ENCODE measurements around the gene DEXI.
"Not testable (repeated sequence)": the region's sequence is repeated elsewhere in the genome, so short reads cannot be mapped to it uniquely, and the experiment has no call there.

DEXI gene

DNA sequence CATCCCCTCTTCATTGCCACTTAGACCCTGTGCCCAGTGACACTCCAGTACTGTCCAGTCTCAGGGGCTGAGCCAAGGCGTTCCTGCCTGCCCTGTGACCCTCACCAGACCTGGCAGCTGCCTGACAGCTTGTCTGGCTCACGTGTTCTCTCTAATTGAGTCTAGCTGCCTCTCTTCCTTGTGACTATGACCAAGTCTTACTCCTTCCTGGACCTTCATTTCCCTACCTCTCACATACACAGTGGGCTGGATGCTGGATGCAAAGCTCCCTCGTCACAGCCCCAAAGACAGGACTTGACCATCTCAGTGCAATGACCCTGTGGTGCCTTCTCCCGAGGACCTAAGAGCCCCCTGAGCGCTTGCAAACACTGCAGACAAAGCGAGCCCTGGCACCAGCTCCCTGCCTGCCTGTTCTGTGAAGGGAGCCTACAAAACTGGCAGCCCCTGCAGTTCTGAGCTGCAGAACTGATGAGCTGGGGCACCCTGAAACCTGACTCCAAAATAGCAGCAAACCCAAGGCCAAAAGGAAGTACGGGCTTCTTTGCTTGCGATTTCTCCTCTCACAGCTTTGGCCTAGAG is 1.7 kb downstream of the DEXI start:
- DNase-seq: no peak

DNA sequence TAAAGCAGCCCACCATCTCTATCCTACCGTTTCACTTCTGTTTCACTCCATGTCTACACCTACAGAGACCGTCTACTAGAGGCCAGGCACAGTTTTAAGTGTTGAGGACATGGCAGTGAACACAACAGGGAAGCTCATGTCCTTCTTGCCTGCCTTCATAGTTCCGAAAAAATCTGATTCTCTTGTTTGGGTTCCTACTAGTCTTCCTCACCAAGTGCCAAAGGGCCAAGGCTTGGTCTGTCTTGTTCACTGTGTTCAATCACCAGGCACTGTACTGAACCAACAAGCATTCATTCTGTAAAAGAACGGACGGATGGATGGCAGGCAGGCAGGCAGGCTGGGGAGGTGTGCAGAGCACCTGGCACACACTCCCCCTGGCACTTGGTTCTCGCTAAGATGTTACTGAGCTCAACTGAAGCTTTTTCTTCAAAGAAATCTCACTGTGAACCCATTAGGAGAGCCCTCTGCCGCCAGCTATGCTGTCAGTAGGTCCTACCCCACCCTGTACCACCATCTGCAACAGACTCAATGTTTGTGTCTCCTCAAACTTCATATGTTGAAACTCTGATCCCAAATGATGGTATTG is 2.5 kb downstream of the DEXI start:
- no peak for DNase-seq

DNA sequence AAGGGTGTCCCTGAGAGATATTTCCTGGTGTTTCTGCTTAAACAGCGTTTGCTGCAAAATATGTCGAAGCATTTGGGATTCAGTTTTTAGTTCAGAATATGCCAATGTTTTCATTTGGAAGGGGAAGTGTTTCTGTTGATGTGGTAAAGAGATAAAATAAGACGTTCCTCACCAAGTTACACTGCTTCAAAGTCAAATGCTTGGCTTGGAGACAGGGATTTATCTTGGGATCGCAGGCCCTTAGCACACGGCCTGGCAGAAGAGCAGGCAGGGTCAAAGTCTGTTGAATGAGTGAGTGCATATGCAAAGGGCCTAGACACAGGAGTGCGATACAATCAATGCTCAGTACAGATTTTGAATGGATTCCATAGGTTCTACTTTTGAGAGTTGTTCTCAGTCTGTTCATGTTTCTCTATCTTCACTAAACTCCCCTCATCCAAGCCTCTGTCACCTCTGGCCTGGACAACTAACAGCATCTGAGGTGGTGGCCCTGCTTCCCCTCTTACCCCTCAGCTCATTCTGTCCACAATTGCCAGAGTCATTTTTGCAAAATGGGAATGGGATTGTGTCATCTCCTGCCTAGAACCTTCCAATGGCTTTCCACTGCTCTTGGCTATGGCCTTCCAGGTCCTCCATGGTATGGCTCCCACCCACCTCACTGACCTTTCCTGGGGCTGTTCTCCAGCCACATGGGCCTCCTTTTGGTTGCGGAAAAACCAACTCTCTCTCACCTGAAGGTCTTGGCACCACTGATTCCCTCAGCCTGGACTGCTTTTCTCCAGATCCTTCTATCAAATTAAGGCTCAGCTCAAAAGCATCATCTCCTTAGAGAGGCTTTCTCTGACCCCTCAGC is 3.2 kb downstream of the DEXI start:
- DNase-seq: no peak

DNA sequence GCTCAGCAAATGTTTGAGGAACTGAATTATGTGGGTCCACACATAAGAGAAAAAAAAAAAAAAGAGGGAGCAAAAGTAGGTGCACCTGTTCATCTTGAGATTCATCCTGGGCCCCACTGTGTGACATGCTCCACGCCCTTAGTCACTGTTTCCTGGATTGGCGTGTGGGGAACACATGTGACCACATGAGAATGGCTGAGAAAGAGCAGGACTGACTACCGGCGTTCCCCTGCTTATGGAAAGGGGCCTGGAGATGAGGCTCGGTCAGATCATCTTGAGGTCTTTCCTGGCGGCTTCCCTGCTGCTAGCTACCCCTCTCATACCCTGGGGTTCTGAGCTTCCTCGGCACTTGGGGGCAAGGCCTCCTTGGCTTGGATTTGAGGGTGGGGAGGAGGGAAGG is 3.9 kb downstream of the DEXI start:
- DNase-seq: no peak

DNA sequence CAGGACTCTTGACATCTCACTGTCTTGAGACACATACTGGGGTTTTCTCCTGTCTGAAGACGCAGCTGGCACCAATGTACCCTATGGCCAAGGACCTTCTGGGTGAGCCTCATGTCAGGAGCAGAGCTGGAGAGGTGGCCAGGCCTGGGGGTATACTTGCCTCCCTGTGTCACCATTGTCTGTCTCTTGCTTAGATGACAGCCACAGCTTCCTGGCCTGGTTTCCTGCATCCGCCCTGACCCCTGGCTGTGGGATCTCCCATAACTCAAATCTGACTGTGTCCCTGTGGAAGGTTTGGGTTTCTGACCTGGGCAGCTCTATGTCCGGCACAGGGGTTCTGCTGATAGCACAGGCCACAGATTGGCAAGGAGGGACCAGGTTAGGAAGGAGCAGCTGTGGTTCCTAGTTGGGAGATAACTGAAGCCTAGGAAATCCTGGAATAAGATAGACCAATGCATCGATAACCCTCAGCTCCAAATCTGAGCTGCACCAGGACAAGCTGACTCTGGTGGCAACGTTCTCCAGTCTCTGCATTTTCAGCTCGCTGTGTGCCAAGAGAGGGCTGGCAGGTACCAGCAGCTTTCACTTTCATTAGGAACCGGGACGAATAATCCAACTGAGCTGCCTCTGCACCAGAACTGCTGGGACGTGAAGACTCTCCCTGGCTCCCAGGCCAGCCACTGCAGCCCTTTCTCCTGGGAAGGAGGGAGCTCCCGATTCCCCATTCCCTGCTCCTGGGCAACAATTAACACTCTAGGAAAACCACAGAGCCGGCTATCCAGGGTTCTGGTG is 5.0 kb downstream of the DEXI start:
- DNase-seq: no peak

DNA sequence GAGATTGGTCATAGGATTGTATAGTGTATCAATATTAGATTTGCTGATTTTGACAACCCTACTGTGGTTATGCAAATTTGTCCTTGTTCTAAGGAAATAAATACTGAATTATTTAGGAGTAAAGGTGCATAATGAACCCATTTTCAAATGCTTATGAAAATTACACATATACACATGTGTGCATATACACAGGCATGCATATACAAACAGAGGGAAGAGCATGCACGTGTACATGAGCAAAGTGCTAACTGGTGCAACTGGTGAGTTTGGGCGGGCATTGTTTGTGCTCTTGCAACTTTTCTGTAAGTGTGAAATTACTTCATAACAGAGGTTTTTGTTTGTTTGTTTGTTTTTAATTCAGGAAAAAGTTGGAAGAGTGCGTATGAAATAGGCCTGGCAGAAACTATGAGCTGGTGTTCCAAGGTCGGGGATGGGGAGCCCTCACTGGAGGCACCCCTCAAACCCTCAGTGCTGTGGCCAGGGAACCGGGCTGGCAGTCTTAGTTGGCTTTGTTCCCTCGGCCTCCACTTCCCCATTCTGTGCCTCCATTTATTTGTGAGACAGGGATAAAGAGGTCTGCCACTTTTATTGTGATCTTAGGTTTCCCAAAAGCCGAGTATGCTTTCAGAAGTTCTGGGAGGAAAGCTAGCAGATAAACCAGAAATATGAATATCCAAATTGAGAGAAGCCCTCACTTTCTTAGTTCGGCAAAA is 5.8 kb downstream of the DEXI start:
- DNase-seq: no peak

DNA sequence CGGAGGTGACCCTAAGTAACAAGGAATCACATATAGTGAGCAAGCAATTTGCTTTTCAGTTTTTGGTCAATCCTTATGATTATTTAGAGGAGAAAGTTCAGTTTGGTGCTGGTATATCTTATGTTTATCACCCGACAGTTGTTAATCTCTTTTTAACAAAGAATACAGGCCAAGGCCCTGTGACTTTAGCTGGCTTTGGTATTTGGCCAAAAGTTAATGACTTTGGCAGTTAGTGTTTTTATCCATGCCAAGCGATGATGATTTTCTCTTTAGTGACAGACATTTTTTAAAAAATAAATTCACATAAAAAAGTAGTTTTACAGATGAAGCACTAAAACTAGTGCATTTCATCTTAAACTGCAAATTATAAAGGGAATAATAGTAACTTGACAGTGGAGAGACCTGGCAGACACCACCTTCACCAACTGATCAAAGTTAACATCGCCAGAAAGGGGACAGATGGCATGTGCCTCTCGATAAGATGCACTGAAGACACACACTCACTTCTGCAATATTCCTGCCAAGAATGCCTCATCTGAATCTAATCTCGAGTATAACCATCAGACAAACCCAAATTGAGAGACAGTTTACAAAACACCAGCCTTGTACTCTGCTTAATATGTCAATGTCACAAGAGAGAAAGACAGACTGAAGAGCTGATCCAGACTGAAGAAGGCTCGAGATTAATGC is 6.9 kb downstream of the DEXI start:
- DNase-seq: no peak

DNA sequence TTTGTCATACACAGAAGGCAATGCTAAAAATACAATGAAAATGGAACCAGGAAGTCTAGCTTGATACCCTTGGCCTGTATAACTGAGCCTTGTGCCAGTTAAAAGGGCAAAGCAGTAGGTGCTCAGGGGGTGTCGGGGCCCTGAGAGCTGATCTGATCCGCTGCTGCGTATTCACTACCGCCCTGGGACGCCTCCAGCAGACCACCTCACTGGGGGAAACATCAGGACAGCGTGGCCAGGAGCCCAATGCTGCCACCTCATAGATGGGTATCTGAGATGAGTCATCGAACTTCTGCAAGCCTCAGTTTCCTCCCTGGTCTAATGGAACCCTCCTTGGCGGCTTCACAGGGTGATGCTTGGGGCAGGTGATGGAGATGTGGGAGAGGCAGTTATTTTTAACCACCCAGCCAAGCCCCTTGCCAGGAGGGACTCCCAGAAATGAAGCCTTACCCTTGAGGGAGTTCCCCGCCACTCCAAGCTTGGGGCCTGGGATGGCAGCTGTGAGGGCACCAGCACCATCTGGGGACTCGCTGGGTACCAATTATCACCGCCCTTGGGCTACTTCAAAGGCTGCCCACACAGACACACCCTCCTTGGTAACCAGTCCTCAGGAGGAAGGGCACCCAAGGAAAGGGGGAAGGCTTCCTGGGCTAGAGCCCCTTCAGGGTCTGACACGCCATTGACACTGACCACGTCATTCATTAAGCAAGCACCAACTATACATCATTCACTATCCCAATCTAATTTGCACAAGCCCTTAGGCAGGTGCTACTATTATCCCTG is 7.8 kb downstream of the DEXI start:
- no peak for DNase-seq

DNA sequence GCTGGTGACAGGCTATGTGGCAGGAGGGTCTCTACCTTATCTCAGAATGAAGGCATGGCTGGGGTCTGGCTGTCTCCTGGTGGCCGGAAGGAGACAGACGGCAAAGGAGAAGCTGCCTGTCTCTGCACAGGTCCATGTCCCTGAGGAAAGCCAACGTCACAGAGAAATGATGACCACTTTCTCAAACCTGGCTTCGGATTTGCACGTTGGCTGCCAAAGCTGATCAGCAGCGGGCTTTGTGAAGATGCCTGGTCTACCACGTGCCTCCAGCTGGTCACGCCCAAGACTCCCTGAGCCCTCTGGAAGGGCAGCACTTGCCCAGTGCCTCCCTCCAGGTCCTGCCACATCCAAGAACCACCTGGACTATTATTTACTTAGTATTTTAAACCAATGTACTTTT is 8.4 kb downstream of the DEXI start:
- DNase-seq: no peak

DNA sequence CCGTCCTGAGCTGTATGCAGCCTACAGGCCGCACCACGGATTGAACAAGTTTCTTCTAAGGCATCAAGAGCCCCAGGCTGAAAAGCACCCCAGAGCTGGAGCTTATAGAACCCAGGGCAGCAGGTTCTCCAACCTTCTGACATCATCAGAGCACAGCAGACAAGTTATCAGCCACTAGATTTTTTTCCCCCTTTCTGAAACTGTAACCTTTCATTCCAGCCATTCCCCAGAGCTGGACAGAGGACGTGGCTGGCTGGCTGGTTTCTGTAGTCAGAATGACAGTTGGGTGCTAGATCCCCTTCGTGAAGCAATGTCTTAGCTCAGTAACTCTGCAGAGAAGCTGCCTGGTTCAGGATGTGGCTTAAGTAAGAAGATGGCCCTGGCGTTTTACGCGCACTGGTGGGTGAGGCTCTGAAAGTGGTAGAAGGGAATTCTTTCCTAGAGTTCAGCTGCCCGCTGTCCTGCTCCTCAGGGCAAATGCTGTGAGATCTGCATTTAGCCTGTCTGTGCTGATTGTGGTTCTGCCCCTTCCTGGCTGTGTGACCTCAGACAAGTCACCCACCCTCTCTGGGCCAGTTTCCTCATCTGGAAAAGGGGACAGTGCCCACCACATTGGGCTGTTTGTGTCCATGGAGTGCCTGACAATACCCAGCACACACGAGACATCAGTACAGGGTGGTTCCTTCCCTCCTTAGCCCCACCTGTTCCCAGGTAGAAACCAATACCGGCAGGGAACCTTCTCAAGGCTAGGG is 9.1 kb downstream of the DEXI start:
- no peak for DNase-seq

DNA sequence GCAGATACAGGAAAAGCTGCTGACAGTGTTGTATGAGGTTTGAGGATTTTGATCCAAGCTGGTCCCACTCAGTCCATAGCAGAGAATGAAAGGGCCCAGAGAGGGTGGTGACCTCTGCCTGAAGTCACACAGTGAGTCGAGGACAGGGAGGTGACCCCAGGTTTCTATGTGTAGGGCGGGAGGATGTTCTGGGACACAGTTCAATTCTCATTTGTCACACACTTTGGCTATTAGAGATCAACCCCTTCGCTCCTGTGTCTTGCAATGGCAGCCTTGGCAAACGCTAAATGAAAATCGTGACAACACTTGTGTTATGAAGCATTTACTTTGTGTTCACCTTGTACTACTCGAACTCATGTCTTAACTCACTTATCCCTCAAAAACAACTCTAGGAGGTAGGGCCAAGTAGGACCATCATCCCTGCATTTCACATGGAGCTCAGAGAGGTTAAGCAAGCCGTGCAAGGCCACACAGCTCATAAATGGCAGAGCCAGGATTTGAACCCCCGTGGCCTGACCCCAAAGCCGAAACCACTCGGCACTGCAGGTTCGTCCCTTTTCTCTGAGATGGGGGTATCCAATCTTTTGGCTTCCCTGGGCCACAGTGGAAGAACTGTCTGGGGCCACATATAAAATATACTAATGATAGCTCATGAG is 10.2 kb downstream of the DEXI start:
- no peak for DNase-seq

DNA sequence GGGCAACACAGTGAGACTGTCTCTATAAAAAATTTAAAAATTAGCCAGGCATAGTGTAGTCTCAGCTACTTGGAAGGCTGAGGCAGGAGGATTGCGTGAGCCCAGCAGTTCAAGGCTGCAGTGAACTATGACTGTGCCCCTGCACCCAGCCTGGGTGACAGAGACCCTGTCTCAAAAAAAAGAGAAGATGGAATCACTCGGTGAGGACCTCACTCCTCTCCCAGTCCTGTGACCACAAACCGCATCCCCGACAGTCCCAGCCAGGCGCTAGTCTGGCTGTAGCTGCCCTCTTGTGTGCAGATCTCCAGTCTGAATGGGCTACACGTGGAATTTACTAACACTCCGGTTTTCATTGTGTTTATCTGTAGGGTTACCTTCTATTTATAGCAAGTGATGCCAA is 11.1 kb downstream of the DEXI start:
- DNase-seq: no peak

DNA sequence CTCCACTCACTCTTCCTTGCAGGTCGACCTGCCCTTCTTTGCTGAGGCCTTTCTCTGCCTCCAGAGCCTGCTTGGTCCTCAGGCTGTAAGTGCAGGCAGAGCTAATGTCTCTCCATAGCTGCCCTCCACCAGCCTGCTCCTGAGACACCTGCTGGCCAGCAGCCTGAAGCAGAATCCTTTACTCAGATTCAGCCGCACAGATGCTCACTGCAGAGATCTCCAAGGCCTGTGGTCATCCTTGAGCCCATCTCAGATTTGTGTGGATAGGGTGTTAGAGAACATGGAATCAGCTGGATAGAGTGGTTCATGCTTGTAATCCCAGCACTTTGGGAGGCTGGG is 11.5 kb downstream of the DEXI start:
- DNase-seq: no peak

DNA sequence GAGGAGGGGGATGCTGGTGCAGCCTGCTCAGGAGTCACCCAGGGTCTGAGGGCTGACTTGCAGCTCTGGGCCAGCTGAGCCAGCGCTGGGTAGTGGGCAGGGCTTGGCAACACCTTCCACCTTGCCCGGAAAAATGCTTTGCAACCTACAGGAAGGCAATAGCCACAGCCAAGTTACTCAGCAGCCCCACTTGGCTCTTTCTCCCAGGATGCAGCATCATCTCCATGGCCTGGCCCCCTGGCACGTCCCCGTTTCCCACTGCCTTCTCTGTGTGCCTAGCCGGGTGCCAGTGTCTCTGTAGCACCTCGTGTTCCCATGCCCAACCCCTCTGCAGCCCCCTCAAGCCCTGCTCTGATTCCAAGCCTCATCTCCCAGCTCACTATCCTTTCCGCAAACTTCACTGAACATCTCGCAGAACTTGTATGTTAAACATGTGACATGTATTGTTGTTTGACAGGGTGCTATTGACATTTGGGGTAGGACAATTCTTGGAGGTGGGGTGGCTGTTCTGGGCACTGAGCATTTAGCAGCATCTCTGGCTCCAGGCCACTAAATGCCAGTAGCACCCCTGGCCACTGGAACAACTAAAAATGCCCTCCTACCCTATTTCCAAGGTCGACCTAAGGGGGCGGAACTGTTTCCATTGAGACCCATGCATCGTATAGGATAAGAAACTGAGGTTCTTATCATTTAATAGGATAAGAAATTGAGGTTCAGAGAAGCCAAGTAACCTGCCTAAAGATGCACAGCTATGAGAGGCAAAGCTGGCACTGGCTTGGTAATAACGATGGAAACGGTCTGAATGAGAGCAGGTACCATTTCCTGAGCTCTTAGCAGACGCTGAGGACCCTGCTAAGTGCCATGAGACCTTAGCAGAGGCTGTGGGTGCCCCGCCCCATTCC is 12.2 kb downstream of the DEXI start:
- no peak for DNase-seq

DNA sequence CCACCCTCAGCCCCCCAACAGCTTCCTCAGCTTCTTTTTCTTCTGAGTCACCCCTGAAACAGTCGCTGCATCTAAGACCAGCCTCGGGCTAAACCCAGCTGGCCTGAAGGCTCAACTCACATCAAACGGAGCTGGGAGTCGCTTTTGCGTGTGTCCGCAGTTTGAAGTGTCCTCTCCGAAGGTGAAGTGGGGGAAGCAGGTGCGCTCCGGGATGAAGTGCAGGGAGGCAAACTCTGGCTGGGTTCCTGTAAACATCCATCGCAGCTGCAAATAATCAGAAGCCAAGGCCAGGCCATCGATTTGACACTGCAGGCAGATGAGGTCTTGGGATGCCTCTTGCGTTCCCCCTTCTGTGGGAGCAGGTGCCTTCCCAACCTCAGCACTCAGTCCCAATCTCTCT is 13.2 kb downstream of the DEXI start:
- not testable (repeated sequence) for DNase-seq

DNA sequence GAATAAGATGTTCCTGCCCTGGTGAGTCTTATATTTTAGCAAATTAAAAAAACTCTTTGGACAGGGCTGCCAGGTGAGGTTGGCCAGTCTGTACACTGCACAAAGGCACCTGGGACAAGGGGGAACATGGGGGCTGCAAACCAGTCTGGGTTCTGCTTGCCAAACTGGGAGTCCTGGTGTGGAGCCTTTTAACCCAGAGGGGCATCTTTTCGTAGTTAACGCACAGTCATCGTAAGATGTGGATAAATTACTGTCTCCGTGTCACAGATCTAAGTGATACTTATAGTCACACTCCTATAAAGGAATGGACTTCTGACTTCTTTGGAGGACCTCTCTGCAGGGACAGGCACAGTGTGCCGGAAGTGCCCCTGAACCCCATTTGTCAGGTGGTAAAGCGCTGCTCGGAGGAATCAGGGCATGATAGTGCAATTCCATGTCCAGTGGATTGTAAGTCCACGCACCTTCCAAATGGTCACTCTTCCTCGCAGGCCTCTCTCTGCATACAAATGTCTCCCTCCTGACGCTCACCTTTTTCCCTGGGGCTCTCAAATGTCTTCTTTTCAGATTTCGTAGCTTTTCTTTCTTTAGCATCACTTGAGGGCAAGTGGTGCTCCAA is 14.7 kb downstream of the DEXI start:
- DNase-seq: no peak

DNA sequence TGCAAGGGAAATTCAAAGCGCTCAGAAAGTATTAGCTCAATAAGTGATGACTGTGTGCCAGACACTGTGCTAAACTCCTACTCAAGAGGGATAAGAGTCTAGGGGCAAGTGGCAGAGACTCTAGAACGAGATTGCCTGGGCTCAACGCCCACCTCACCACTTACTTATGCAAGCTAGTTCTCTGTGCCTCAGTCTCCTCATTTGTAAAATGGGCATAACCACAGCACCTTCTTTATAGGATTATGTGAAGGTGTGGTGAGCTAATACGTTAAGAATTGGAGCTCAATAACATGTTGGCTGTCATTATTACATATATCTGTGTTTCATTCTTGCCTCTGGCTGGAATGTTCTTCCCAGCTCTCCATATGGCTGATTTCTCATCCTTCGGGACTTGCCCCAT is 15.4 kb downstream of the DEXI start:
- DNase-seq: no peak

DNA sequence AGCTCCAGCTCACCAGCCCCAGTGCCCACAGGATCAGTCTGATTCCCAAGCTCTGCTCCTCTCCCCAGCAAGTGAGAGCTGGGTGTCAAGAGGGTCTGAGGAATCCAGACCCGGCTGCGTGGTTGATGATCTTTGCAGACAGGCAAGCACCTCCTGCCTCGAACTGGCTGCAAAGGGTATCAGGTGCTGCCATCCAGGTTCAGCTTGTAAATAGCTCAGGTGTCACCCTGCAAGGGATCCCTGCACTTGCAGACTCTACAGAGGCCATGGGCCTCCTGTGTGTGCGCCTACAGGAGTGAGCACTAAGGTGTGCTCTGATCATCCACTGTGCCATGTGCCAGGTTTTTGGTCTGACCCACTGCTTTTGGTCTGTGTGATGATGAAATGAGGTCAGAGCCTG is 16.2 kb downstream of the DEXI start:
- no peak for DNase-seq

DNA sequence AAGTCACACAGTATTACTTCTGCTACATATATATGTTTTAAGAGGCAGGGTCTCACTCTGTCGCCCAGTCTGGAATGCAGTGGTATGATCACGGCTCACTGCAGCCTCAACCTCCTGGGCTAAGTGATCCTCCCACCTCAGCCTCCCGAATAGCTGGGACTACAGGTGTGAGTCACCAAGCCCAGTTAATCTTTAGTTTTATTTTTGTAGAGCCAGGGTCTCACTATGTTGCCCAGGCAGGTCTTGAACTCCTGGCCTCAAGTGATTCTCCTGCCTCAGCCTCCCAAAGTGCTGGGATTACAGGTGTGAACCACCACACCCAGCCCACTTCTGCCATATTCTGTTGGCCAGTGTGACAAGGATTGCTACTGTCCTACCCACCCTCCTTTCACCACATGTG is 17.0 kb downstream of the DEXI start:
- DNase-seq: not testable (repeated sequence)
